Gastrocnemius medialis (tissue), 4 donors: ENCODE data around the gene VPS18. TPM values are rescaled to one million over a fixed set of nuclear protein-coding genes. Genes with fewer than 3 reads are reported as not detected.

ENCODE experiments used
- ATAC-seq, 2 donors: fragments of 150-250 bp; one replicate each; pipeline ENCODE4 v1.9.1; 2016
- DNase-seq, 2 donors: peaks; one replicate each; pipeline ENCODE4 v3.0.0-alpha.2; 2019
- H3K27ac ChIP-seq, 4 donors: fragments of 200-600 bp; sonication (generic); 1 replicate in 1 of 4; 2 replicates in 3 of 4; pipeline ENCODE4 v1.5.1; 2016 to 2018; ENCODE audit warnings: mild to moderate bottlenecking in 2 of 4, moderate library complexity in 1 of 4
- H3K27me3 ChIP-seq, 3 donors: fragments of 200-600 bp; sonication (generic) in 2 of 3; 1 replicate in 1 of 3; 2 replicates in 2 of 3; pipeline versions ENCODE4 v1.5.1 to v1.6.0; 2016 to 2019; ENCODE audit warnings: mild to moderate bottlenecking in 1 of 3, moderate library complexity in 1 of 3
- H3K36me3 ChIP-seq, 2 donors: fragments of 200-600 bp; sonication (generic) in 1 of 2; one replicate each; pipeline ENCODE4 v1.5.1; 2017 to 2018
- H3K4me1 ChIP-seq, 2 donors: fragments of 200-600 bp; sonication (generic) in 1 of 2; one replicate each; pipeline ENCODE4 v1.5.1; 2016 to 2017; ENCODE audit warnings: mild to moderate bottlenecking in 2 of 2
- H3K4me3 ChIP-seq, 4 donors: fragments of 200-600 bp; sonication (generic) in 3 of 4; 1 replicate in 1 of 4; 2 replicates in 3 of 4; pipeline ENCODE4 v1.5.1; 2016 to 2019; ENCODE audit warnings: mild to moderate bottlenecking in 2 of 4
- H3K9me3 ChIP-seq, 3 donors: fragments of 200-600 bp; sonication (generic) in 2 of 3; 1 replicate in 1 of 3; 2 replicates in 2 of 3; pipeline ENCODE4 v1.5.1; 2016 to 2019
- POLR2A ChIP-seq, 2 donors: fragments of 450-650 bp; IDR thresholded peaks; one replicate each; pipeline ENCODE4 v1.6.1; 2017; ENCODE audit warnings: antibody characterized with exemption in 2 of 2, mild to moderate bottlenecking in 2 of 2, moderate library complexity in 2 of 2
- in situ Hi-C, 4 donors: fragments of 200-750 bp; cut with MboI; loops; one replicate each; pipeline versions ENCODE4 v1.15.0 to v1.8.0; 2017; ENCODE audit warnings: low sequenced_read_pairs in 4 of 4
- intact Hi-C: fragments of 100-400 bp; cut with DNase I; formaldehyde crosslinking; loops from one replicate; pipeline ENCODE4 v1.15.1; 2023; ENCODE audit warnings: low total_unique reads
- total RNA-seq, 4 donors: library from RNA; depleted of rRNA; stranded (reverse); fragments of >200 nt; gene quantifications; one replicate each; pipeline versions ENCODE4 v1.1.0 to v1.2.3, GENCODE V29; 2016
- TF ChIP-seq, protein P1 (sequence below), 5 experiments: fragments of 450-650 bp in 3 of 5; fragments of 200-600 bp in 2 of 5; sonication (generic) in 2 of 5; IDR thresholded peaks in 4 of 5; conservative IDR thresholded peaks in 1 of 5; 1 replicate in 4 of 5; 2 replicates in 1 of 5; pipeline ENCODE4 v1.5.1; 2016 to 2019; ENCODE audit warnings: antibody characterized with exemption in 5 of 5, mild to moderate bottlenecking in 3 of 5, moderate library complexity in 3 of 5

The VPS18 gene, protein sequence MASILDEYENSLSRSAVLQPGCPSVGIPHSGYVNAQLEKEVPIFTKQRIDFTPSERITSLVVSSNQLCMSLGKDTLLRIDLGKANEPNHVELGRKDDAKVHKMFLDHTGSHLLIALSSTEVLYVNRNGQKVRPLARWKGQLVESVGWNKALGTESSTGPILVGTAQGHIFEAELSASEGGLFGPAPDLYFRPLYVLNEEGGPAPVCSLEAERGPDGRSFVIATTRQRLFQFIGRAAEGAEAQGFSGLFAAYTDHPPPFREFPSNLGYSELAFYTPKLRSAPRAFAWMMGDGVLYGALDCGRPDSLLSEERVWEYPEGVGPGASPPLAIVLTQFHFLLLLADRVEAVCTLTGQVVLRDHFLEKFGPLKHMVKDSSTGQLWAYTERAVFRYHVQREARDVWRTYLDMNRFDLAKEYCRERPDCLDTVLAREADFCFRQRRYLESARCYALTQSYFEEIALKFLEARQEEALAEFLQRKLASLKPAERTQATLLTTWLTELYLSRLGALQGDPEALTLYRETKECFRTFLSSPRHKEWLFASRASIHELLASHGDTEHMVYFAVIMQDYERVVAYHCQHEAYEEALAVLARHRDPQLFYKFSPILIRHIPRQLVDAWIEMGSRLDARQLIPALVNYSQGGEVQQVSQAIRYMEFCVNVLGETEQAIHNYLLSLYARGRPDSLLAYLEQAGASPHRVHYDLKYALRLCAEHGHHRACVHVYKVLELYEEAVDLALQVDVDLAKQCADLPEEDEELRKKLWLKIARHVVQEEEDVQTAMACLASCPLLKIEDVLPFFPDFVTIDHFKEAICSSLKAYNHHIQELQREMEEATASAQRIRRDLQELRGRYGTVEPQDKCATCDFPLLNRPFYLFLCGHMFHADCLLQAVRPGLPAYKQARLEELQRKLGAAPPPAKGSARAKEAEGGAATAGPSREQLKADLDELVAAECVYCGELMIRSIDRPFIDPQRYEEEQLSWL
- total RNA-seq, result 10 to 100 TPM; 18.5 to 26.1 (median 19.3) TPM

DNA sequence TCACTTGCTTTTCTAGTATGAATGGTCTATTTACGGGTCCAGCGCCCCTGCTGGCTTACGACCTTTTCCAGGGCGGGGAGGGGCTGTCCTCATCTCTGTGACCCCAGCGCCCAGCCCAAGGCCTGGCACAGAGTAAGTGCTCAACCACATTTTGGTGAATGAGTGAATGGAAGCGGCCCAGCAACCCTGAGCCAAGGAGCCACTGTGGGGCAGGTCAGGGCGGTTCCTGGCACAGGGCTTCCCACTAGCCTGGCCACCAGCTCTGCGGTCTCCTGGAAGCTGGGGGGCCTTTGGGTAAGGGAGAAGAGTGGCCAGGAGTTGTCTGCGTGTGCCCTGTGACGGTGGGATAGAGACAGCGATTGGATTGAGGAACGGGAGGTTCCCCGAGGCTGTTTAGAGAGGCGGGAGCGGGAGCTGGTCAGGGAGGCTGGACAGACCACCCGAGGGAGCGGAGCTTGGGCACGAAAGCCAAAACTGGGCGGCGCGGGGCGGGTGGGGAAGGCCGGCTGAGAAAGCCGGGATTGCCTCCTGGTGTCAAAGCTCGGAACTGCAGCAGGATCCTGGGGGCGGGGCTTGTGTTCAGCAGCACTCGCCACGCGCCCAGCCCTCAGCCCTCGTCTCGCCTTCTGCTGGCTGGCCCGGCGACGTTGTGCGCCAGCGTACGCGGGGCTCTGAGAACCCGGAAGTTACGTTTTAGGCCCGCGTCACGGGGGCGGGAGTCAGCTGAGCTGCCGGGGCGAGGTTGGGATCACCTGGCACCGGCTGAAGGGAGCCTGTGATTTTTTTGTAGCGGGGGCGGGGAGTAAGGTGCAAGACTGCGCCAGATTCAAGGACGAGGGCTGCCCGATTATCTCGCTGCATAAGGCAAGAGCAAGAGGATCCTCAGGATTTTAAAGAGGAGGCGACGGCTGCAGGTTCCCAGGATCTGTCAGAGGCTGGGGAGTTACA, at the start of gene VPS18:
Gene VPS18 (plus strand): TSS at position 718 of the 948 bp plus-strand sequence. CDS start 319 bp downstream, outside the sequence.
- in situ Hi-C loops, result loop anchor here in 2 of 4 donors (5.0 to 25.0 kb wide), 5 partner anchors 37 to 382 kb away; partner anchors contain the start of genes KNL1 (in 2 of the 2) and RAD51 (in 1 of the 2)

DNA sequence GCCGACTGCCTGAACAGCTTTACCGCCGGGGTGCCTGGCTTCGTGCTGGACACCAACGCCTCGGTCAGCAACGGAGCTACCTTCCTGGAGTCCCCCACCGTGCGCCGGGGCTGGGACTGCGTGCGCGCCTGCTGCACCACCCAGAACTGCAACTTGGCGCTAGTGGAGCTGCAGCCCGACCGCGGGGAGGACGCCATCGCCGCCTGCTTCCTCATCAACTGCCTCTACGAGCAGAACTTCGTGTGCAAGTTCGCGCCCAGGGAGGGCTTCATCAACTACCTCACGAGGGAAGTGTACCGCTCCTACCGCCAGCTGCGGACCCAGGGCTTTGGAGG, 49.6 kb upstream of the VPS18 start:
- peak overlapping the region; percentile 27 to 52 (median 45) for H3K4me3 ChIP-seq
- ATAC-seq (no peak), DNase-seq (no peak)
- in situ Hi-C loops (no loop called here), intact Hi-C loops (no loop called here)
- TF ChIP-seq, protein P1, sequence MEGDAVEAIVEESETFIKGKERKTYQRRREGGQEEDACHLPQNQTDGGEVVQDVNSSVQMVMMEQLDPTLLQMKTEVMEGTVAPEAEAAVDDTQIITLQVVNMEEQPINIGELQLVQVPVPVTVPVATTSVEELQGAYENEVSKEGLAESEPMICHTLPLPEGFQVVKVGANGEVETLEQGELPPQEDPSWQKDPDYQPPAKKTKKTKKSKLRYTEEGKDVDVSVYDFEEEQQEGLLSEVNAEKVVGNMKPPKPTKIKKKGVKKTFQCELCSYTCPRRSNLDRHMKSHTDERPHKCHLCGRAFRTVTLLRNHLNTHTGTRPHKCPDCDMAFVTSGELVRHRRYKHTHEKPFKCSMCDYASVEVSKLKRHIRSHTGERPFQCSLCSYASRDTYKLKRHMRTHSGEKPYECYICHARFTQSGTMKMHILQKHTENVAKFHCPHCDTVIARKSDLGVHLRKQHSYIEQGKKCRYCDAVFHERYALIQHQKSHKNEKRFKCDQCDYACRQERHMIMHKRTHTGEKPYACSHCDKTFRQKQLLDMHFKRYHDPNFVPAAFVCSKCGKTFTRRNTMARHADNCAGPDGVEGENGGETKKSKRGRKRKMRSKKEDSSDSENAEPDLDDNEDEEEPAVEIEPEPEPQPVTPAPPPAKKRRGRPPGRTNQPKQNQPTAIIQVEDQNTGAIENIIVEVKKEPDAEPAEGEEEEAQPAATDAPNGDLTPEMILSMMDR (IDR thresholded peaks at IDR 0.05 in 4 of 5, conservative IDR thresholded peaks at IDR 0.05 in 1 of 5), result no peak
- no peak for TF ChIP-seq POLR2A (IDR thresholded peaks at IDR 0.05)
- H3K36me3 ChIP-seq, result no peaks in the 10 kb centered on the region
- H3K4me1 ChIP-seq, result peaks cover 0 to 13% of the 10 kb centered on the region in 2 donors
- peaks cover 24 to 34% (median 29%) of the 10 kb centered on the region in 3 donors for H3K27me3 ChIP-seq
- H3K9me3 ChIP-seq, result no peaks in the 10 kb centered on the region
- H3K27ac ChIP-seq, result no peak overlapping the region

More for the DNA sequence above, at the start of gene VPS18:
- Histone ChIP-seq H3K27me3 (no peaks in the 10 kb centered on the region), H3K9me3 (no peaks in the 10 kb centered on the region), H3K27ac (peak within 1 kb of the TSS; percentile 91 to 98 (median 98)), H3K4me3 (peak within 1 kb of the TSS; percentile 85 to 94 (median 92)), H3K36me3 (peaks cover 0 to 19% of the 10 kb centered on the region in 2 donors), H3K4me1 (peaks cover 13 to 17% of the 10 kb centered on the region in 2 donors)
- ATAC-seq (peak; percentile 88 to 95), DNase-seq (peak; percentile 97 to 98)
- intact Hi-C loops, result loop anchor here (1.0 to 10.0 kb wide), 8 partner anchors 37 to 372 kb away; partner anchors contain the start of genes DNAJC17, INO80, KNL1 and RMDN3
- TF ChIP-seq, protein P1 (IDR thresholded peaks at IDR 0.05 in 4 of 5, conservative IDR thresholded peaks at IDR 0.05 in 1 of 5), result peak; percentile 97 to 99 (median 99)
- TF ChIP-seq POLR2A (IDR thresholded peaks at IDR 0.05), result peak; percentile 90 to 92

DNA sequence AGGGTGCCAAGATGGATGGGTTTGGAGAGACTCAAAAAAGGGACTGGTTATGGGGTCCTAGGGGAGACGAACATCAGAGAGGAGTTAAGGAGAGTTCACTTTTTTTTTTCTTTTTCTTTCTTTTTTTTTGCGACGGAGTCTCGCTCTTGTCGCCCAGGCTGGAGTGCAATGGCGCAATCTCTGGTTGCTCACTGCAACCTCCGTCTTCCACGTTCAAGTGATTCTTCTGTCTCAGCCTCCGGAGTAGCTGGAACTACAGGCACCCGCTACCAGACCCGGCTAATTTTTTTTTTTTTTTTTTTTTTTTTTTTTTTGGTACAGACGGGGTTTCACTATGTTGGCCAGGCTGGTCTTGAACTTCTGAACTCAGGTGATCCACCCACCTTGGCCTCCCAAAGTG, 49.2 kb upstream of the VPS18 start:
- ATAC-seq, result no peak
- intact Hi-C loops, result no loop called here
- in situ Hi-C loops, result no loop called here
- H3K4me1 ChIP-seq, result peaks cover 0 to 13% of the 10 kb centered on the region in 2 donors
- no peaks in the 10 kb centered on the region for H3K9me3 ChIP-seq
- no peak overlapping the region for H3K27ac ChIP-seq
- peak overlapping the region; percentile 27 to 52 (median 45) for H3K4me3 ChIP-seq
- peaks cover 24 to 34% (median 29%) of the 10 kb centered on the region in 3 donors for H3K27me3 ChIP-seq
- TF ChIP-seq, protein P1 (IDR thresholded peaks at IDR 0.05 in 4 of 5, conservative IDR thresholded peaks at IDR 0.05 in 1 of 5), result no peak
- no peak for TF ChIP-seq POLR2A (IDR thresholded peaks at IDR 0.05)
- no peaks in the 10 kb centered on the region for H3K36me3 ChIP-seq
- no peak for DNase-seq
